Body of pancreas (tissue), 4 donors: ENCODE results near the gene CAMSAP1. TPM values are rescaled to one million over a fixed set of nuclear protein-coding genes. Genes with fewer than 3 reads are reported as not detected.

Experiments used
- ATAC-seq: fragments of 150-250 bp; one replicate; pipeline ENCODE4 v1.9.1; 2016
- DNase-seq, 4 donors: peaks; one replicate each; pipeline ENCODE4 v3.0.0-alpha.2; 2019
- H3K27ac ChIP-seq, 4 donors: fragments of 200-600 bp; sonication (generic); 1 replicate in 3 of 4; 2 replicates in 1 of 4; pipeline versions ENCODE4 v1.5.1 to v1.6.1; 2016 to 2019; ENCODE audit warnings: mild to moderate bottlenecking in 1 of 4, mixed read lengths in 1 of 4, moderate library complexity in 1 of 4
- H3K27me3 ChIP-seq, 2 donors: fragments of 200-600 bp; sonication (generic); one replicate each; pipeline ENCODE4 v1.6.0; 2016; ENCODE audit warnings: mild to moderate bottlenecking in 1 of 2
- H3K36me3 ChIP-seq, 2 donors: fragments of 200-600 bp; sonication (generic); replicated peaks in 1 of 2; 2 replicates each; pipeline ENCODE4 v1.5.1; 2016; ENCODE audit warnings: low read depth in 2 of 2; ENCODE audit not compliant: insufficient read depth in 1 of 2
- H3K4me1 ChIP-seq: fragments of 200-600 bp; sonication (generic); one replicate; pipeline ENCODE4 v1.6.0; 2016
- H3K4me3 ChIP-seq, 2 donors: fragments of 200-600 bp; sonication (generic); 1 replicate in 1 of 2; 2 replicates in 1 of 2; pipeline ENCODE4 v1.5.1; 2016 to 2019
- H3K9me3 ChIP-seq, 3 donors: fragments of 200-600 bp; sonication (generic); 1 replicate in 2 of 3; 2 replicates in 1 of 3; pipeline ENCODE4 v1.5.1; 2016
- CTCF ChIP-seq, 7 experiments: fragments of 450-650 bp in 4 of 7; fragments of 200-600 bp in 3 of 7; sonication (generic) in 3 of 7; IDR thresholded peaks; one replicate each; pipeline ENCODE4 v1.5.1; 2016 to 2019; ENCODE audit warnings: antibody characterized with exemption in 7 of 7
- POLR2A ChIP-seq, 3 donors: fragments of 450-650 bp; IDR thresholded peaks; one replicate each; pipeline ENCODE4 v1.6.1; 2016; ENCODE audit warnings: antibody characterized with exemption in 3 of 3, mild to moderate bottlenecking in 2 of 3
- WGBS, 2 donors: methylation state at CpG; one replicate each; pipeline ENCODE4 v1.1.5; 2017; 5-methylcytosine and 5-hydroxymethylcytosine counted together
- intact Hi-C: fragments of 100-400 bp; cut with DNase I; formaldehyde crosslinking; loops from one replicate; pipeline ENCODE4 v1.15.1; 2023
- total RNA-seq, 2 donors: library from RNA; depleted of rRNA; stranded (reverse); fragments of >200 nt; gene quantifications; one replicate each; pipeline ENCODE4 v1.1.0, GENCODE V29; 2016

The CAMSAP1 gene
- total RNA-seq, 2 donors from 2014 or later, result 14.8 to 30.3 TPM

GRCh38 chr9:135864447-135865049 is 42.8 kb downstream of the CAMSAP1 start:
- WGBS, 2 donors, result 30 to 33% methylated on average over 8 of the region's 8 CpGs
- no peak for TF ChIP-seq POLR2A (IDR thresholded peaks at IDR 0.05)
- TF ChIP-seq CTCF (IDR thresholded peaks at IDR 0.05), result peak; percentile 48 to 82 (median 69)
- intact Hi-C loops, result loop anchor here (5.0 kb wide), 1 partner anchor 258 kb away; no protein-coding TSS in a partner anchor

GRCh38 chr9:135862809-135863208 is 44.5 kb downstream of the CAMSAP1 start:
- Histone ChIP-seq H3K36me3 (no peaks in the 10 kb centered on the region), H3K9me3 (no peaks in the 10 kb centered on the region), H3K27me3 (no peaks in the 10 kb centered on the region), H3K4me3 (no peak overlapping the region), H3K27ac (no peak overlapping the region), H3K4me1 (no peaks in the 10 kb centered on the region)
- intact Hi-C loops, result no loop called here
- DNase-seq (no peak), ATAC-seq (no peak)
- WGBS, 2 donors, result 87 to 88% methylated on average over 8 of the region's 8 CpGs
- TF ChIP-seq CTCF (IDR thresholded peaks at IDR 0.05), result no peak
- no peak for TF ChIP-seq POLR2A (IDR thresholded peaks at IDR 0.05)

More at GRCh38 chr9:135864447-135865049, 42.8 kb downstream of the CAMSAP1 start:
- H3K4me3 ChIP-seq, result no peak overlapping the region
- no peaks in the 10 kb centered on the region for H3K4me1 ChIP-seq
- no peaks in the 10 kb centered on the region for H3K36me3 ChIP-seq
- no peak overlapping the region for H3K27ac ChIP-seq
- peak; percentile 51 to 76 (median 63) for DNase-seq
- ATAC-seq, result peak; percentile 63
- H3K27me3 ChIP-seq, result no peaks in the 10 kb centered on the region
- H3K9me3 ChIP-seq, result no peaks in the 10 kb centered on the region

GRCh38 chr9:135858491-135859185 is 48.7 kb downstream of the CAMSAP1 start:
- intact Hi-C loops, result no loop called here
- H3K4me3 ChIP-seq, result no peak overlapping the region
- ATAC-seq, result no peak
- H3K27me3 ChIP-seq, result no peaks in the 10 kb centered on the region
- H3K36me3 ChIP-seq, result no peaks in the 10 kb centered on the region
- no peak for DNase-seq
- H3K4me1 ChIP-seq, result no peaks in the 10 kb centered on the region
- WGBS, 2 donors, result 93 to 100% methylated on average over 1 of the region's 1 CpG
- no peaks in the 10 kb centered on the region for H3K9me3 ChIP-seq
- TF ChIP-seq POLR2A (IDR thresholded peaks at IDR 0.05), result no peak
- TF ChIP-seq CTCF (IDR thresholded peaks at IDR 0.05), result no peak
- H3K27ac ChIP-seq, result no peak overlapping the region

- Histone ChIP-seq H3K4me1 (no peaks in the 10 kb centered on the region), H3K9me3 (no peaks in the 10 kb centered on the region), H3K27ac (no peak overlapping the region), H3K36me3 (no peaks in the 10 kb centered on the region), H3K4me3 (no peak overlapping the region), H3K27me3 (no peaks in the 10 kb centered on the region)
- 93 to 100% methylated on average over 3 of the region's 3 CpGs for WGBS, 2 donors
- intact Hi-C loops, result no loop called here
- TF ChIP-seq POLR2A (IDR thresholded peaks at IDR 0.05), result no peak
- no peak for TF ChIP-seq CTCF (IDR thresholded peaks at IDR 0.05)
- no peak for ATAC-seq
- DNase-seq, result no peak
Measured at GRCh38 chr9:135857843-135858242, 49.5 kb downstream of the CAMSAP1 start.
